Immature natural killer cell (primary cell): Measurements from ENCODE around the gene RHCG. TPM values are rescaled to one million over a fixed set of nuclear protein-coding genes. Genes with fewer than 3 reads are reported as not detected.
A peak's percentile ranks its signal among the peaks of the same experiment; 100 is the strongest.
"Not testable (repeated sequence)": the region's sequence is repeated elsewhere in the genome, so short reads cannot be mapped to it uniquely, and the experiment has no call there.

Experiments
- DNase-seq, 3 donors: peaks; one replicate each; pipeline ENCODE4 v3.0.0; 2022; ENCODE audit warnings: mixed read lengths in 1 of 3
- H3K27ac Mint-ChIP-seq, 6 donors: one replicate each; pipeline ENCODE4 v1.8.0; 2020; ENCODE audit warnings: mixed read lengths in 6 of 6, mild to moderate bottlenecking in 5 of 6, inconsistent platforms in 4 of 6, moderate library complexity in 3 of 6
- H3K27me3 Mint-ChIP-seq, 3 donors: one replicate each; pipeline ENCODE4 v1.8.0; 2020 to 2021; ENCODE audit warnings: low read depth in 3 of 3, mild to moderate bottlenecking in 3 of 3, mixed read lengths in 3 of 3, moderate library complexity in 3 of 3, inconsistent platforms in 1 of 3
- H3K36me3 Mint-ChIP-seq, 3 donors: one replicate each; pipeline ENCODE4 v1.8.0; 2020; ENCODE audit warnings: mixed read lengths in 3 of 3, inconsistent platforms in 2 of 3, mild to moderate bottlenecking in 2 of 3
- H3K4me1 Mint-ChIP-seq, 2 donors: one replicate each; pipeline ENCODE4 v1.8.0; 2020; ENCODE audit warnings: inconsistent platforms in 2 of 2, mild to moderate bottlenecking in 2 of 2, mixed read lengths in 2 of 2, moderate library complexity in 1 of 2
- H3K4me3 Mint-ChIP-seq, 5 donors: one replicate each; pipeline ENCODE4 v1.8.0; 2020; ENCODE audit warnings: mild to moderate bottlenecking in 5 of 5, mixed read lengths in 5 of 5, inconsistent platforms in 3 of 5, moderate library complexity in 3 of 5
- H3K9me3 Mint-ChIP-seq, 6 donors: one replicate each; pipeline ENCODE4 v1.8.0; 2020; ENCODE audit warnings: mild to moderate bottlenecking in 6 of 6, mixed read lengths in 6 of 6, inconsistent platforms in 4 of 6, moderate library complexity in 3 of 6
- polyA plus RNA-seq, 3 donors: library from polyadenylated mRNA; unstranded; fragments of 300-500 nt; fragmentation: Illumina TruSeq; gene quantifications; one replicate each; pipeline ENCODE4 v1.2.3, GENCODE V29; 2021

Gene RHCG
- polyA plus RNA-seq, 3 donors from 2014 or later: not detected

DNA sequence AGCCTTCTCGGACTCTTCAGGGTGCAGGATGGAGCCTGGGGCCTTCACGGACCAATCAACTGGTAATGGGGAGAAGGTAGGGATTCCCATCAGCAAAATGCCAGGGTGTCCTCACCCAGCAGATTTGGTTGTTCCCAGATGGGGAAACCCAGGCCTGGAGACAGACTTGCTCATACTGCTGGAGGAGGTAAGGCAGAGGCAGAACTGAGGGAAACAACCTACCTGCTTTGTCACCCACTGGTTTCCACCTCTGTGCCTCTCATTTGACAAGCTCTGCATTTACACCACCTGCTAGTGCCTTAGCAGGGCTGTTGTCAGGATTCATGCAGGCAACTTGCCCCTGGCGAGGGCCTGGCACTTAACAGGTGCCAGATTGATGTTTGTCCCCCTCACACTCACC lies 15.9 kb downstream of the RHCG start:
- Mint-ChIP-seq H3K4me3 (no peak overlapping the region), H3K4me1 (peaks cover 0 to 1% of the 10 kb centered on the region in 2 donors), H3K36me3 (no peaks in the 10 kb centered on the region), H3K9me3 (no peaks in the 10 kb centered on the region), H3K27me3 (peaks cover 3 to 15% (median 4%) of the 10 kb centered on the region in 3 donors), H3K27ac (no peak overlapping the region)
- DNase-seq: no peak

DNA sequence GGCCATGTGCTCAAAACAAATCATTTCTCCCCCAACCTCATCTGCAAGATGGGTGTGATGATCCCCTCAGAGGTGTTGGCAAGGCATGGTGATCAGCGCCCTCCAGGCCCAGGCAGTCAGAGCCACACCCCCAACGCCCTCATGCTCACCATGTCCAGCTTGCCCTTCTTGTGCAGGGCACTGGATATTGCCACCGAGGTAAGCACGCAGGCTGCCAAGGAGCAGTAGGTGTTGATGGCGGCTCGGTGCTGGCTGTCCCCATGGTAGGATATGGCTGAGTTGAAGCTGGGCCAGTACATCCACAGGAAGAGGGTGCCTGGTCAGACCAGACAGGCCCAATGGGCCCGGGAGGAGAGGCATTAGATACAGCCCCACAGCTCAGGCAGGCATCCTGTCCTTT lies 17.2 kb downstream of the RHCG start:
- H3K4me1 Mint-ChIP-seq: peaks cover 0 to under 1% of the 10 kb centered on the region in 2 donors
- no peak for DNase-seq
- no peak overlapping the region for H3K27ac Mint-ChIP-seq
- peaks cover 2 to 13% (median 2%) of the 10 kb centered on the region in 3 donors for H3K27me3 Mint-ChIP-seq
- H3K4me3 Mint-ChIP-seq: no peak overlapping the region
- H3K9me3 Mint-ChIP-seq: no peaks in the 10 kb centered on the region
- no peaks in the 10 kb centered on the region for H3K36me3 Mint-ChIP-seq

DNA sequence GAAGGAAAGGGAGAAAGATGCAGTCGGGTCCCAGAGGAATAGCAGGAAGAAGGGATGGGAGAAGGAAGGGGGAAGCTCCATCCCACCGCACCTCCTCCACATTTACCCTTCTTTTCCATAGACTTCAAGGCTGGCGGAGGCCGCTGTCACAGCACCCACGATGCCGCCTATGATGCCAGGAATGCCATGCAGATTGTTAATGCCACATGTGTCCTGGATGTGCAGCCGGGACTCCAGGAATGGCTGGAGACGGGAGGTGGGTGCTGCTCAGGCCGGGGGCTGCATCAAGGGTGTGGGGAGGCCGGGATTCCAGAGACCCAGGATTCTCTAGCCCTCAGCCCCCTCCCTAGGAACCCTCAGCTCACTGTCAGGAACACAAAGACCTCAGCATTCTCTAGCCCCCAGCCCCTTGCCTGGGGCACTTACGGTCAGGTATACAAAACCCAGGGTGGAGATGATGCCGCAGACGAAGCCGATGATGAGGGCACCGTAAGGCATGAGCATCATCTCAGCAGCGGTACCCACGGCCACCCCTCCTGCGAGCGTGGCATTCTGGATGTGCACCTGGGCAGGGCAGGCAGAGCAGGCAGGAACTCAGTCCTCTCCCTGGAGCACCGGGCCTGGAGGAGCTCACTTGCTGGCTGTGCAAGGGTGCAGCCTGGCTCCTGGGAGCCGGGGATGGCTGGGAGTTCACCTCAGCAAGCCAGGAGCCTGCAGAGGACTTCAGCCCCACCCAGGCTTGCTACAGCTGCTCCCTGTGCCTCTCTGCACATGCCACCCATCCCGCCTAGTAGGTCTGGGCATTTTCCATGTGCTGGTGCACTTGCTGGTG lies 18.8 kb downstream of the RHCG start:
- Mint-ChIP-seq H3K9me3 (no peaks in the 10 kb centered on the region), H3K27ac (no peak overlapping the region), H3K27me3 (peaks cover 2 to 11% (median 2%) of the 10 kb centered on the region in 3 donors), H3K36me3 (no peaks in the 10 kb centered on the region), H3K4me1 (peaks cover 0 to 6% of the 10 kb centered on the region in 2 donors), H3K4me3 (no peak overlapping the region)
- no peak for DNase-seq

DNA sequence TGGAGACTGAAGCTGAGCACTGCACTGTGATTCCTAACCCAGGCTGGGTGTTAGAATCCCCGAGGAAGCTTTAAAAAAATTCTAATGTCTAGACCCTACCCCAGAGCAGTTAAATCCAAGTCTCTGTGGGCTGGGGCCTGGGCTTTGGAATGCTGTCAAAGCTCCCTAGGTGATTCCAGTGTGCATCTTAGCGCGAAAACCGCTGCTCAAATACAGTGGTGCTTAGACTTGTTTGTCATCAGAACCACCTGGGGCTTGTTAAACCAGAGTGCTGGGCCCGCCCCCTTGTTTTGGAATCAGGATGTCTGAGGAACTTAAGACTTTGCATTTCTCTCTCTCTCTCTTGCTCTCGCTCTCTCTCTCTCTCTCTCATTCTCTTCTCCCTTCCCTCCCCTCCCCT lies 20.7 kb downstream of the RHCG start:
- no peak overlapping the region for H3K4me3 Mint-ChIP-seq
- DNase-seq: no peak
- H3K36me3 Mint-ChIP-seq: no peaks in the 10 kb centered on the region
- H3K27ac Mint-ChIP-seq: no peak overlapping the region
- peaks cover 0 to 6% of the 10 kb centered on the region in 2 donors for H3K4me1 Mint-ChIP-seq
- H3K9me3 Mint-ChIP-seq: no peaks in the 10 kb centered on the region
- peaks cover 2 to 11% (median 2%) of the 10 kb centered on the region in 3 donors for H3K27me3 Mint-ChIP-seq

DNA sequence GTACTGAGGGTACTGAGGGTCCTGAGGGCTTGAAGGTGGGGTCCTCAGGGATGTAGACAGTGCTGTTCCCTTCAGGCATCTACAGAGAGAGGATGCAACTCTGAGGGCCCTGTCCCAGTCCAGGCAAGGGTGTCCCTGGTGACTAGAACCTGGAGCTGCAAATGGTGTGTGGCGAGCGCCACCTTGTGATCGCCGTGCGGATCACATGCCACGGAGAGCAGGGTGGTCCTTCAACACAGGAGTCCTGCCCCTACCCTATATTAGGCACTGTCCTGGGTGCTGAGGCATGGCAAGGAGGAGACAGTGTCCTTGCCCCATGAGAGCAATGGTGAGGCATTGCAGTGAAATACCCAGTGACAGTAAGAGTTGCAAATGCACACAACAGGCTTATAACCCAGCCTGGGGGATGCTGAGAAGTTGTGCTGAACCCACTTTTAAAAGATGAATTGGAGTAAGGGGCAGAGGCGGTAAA lies 23.6 kb downstream of the RHCG start:
- peaks cover 0 to 14% (median 9%) of the 10 kb centered on the region in 3 donors for H3K27me3 Mint-ChIP-seq
- H3K4me1 Mint-ChIP-seq: peaks cover 0 to 6% of the 10 kb centered on the region in 2 donors
- no peaks in the 10 kb centered on the region for H3K36me3 Mint-ChIP-seq
- no peak overlapping the region for H3K4me3 Mint-ChIP-seq
- no peaks in the 10 kb centered on the region for H3K9me3 Mint-ChIP-seq
- DNase-seq: peak in 2 of 3 donors; percentile 7 to 12
- no peak overlapping the region for H3K27ac Mint-ChIP-seq

DNA sequence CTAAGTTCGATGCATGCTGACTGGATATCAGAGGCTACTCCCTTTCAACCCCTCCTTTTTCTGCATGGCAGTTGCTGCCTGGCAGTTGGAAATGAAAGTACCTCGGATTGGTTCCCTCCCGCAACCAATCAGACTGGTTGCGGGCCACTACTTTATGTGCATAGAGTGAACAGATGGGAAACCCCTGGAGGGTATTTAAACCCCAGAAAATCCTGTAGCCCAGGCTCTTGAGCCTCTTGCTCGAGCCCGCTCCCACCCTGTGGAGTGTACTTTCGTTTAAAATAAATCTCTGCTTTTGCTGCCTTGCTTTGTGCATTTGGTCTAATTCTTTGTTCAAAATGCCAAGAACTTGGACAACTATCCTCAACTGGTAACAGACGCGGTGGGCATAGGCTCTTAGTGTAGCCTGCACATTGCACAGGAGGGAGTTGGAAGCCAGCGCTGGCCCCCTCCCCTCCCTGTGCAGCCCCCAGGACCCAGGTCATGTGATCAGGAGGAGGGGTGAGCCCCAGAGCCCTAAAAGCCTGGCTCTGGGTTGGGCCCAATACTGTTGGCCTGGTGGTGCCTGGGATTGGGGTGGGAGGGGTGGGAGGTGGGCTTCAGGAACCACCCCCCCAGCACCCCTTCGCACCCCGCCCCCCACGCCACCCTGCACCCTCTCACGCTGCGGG lies 26.8 kb downstream of the RHCG start:
- H3K27ac Mint-ChIP-seq: no peak overlapping the region
- no peak overlapping the region for H3K4me3 Mint-ChIP-seq

DNA sequence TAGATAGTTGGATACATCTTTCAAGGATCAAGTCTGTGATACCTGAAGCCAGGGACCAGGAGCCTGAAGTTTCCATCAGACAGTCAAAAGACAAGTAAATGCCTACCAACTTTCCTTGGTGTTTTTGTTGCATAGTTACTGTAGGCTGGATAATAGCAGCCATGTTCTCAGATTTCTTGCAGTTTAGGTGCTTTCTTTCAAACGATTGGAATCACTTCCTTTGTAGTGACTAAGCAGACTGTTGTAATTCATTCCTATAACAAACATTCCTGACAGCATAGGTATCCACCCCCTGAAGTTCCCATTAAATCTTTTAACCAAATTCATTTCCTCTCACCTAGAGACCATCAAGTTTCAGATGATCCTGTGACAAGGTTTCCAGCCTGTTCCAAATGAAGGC lies 27.6 kb downstream of the RHCG start:
- H3K9me3 Mint-ChIP-seq, H3K4me3 Mint-ChIP-seq, DNase-seq, H3K4me1 Mint-ChIP-seq, H3K36me3 Mint-ChIP-seq, H3K27ac Mint-ChIP-seq: not testable (repeated sequence)
- peaks cover 0 to 14% (median 10%) of the 10 kb centered on the region in 3 donors for H3K27me3 Mint-ChIP-seq

More for the DNA sequence above, 26.8 kb downstream of the RHCG start:
- DNase-seq: no peak
- no peaks in the 10 kb centered on the region for H3K36me3 Mint-ChIP-seq
- peaks cover 0 to 6% of the 10 kb centered on the region in 2 donors for H3K4me1 Mint-ChIP-seq
- no peaks in the 10 kb centered on the region for H3K9me3 Mint-ChIP-seq
- peaks cover 0 to 14% (median 10%) of the 10 kb centered on the region in 3 donors for H3K27me3 Mint-ChIP-seq

DNA sequence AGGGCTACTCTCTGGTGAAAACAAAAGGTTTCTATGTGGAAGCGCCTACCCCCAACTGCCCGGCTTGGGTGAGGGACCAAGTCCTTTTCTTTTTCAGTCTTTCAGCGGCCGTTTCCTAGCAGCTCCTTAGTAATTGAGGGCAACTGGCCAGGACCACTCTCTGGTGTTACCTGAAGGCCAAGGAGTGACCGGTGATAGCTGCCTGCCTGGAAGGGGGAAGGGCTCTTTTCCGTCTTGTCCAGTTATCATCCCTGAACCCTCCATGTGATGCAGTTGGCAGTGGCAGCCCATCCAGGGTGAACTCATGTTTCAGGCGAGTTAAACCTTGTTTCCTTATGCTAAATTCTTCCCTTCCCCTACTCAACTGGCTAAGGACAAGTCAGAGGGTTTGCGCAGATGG lies 33.3 kb downstream of the RHCG start:
- Mint-ChIP-seq H3K4me3 (no peak overlapping the region), H3K9me3 (no peaks in the 10 kb centered on the region), H3K36me3 (no peaks in the 10 kb centered on the region), H3K27me3 (peaks cover 0 to 10% (median 6%) of the 10 kb centered on the region in 3 donors), H3K27ac (no peak overlapping the region), H3K4me1 (peaks cover 0 to 6% of the 10 kb centered on the region in 2 donors)
- no peak for DNase-seq

DNA sequence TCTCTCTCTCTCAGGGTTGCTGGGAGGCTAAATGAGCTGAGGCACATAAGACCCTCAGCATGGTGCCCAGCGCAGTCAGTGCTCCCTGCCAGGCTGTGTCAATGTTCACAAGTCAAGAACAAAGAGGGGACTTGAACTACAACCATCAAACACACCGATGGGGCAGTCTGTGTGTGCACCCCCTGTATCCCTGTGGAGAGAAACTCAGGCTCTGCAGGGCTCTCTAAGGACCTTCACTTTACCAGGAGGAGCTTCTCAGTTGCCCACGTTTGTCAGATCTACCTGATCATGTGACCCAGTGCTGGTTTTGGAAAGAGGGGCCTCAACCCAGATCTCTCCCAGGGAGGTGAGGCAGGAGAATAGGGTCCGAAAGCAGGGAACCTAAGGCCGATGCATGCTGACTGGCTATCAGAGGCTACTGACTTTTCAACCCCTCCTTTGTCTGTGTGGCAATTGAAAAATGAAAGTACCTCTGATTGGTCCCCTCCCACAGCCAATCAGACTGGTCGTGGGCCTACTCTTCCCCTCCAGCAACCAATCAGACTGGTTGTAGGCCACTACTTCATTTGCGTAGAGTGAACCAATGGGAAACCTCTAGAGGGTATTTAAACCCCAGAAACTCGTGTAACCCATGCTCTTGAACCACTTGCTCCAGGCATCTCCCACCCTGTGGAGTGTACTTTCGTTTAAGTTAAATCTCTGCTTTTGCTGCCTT lies 34.0 kb downstream of the RHCG start:
- Mint-ChIP-seq H3K36me3 (no peaks in the 10 kb centered on the region), H3K27ac (no peak overlapping the region)
- no peak for DNase-seq

DNA sequence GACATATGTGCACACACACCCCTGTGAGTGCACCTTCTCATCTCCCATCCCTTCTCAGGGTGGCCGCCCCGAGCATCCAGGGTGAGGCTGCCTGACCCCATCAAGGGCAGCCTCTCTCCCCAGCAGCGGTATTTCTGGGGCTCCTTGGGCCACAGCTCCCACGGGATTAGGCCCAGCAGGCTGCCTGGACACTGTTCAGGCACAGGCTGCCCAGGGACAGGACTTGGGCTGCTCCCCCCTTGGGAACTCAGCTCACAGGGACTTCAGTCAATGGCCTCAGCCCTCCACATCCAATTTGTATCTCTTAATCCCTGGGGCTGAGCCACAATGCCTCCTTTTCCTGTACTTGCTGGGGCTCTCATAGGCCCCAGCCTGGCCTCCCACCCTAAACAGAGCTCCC lies 35.0 kb downstream of the RHCG start:
- H3K4me1 Mint-ChIP-seq: peaks cover 1 to 6% of the 10 kb centered on the region in 2 donors
- no peak overlapping the region for H3K27ac Mint-ChIP-seq
- H3K9me3 Mint-ChIP-seq: peaks cover 0 to 4% (median 0%) of the 10 kb centered on the region in 6 donors
- no peak for DNase-seq
- H3K4me3 Mint-ChIP-seq: no peak overlapping the region
- peaks cover 0 to 4% (median 0%) of the 10 kb centered on the region in 3 donors for H3K36me3 Mint-ChIP-seq
- peaks cover 0 to 10% (median 9%) of the 10 kb centered on the region in 3 donors for H3K27me3 Mint-ChIP-seq

More for the DNA sequence above, 34.0 kb downstream of the RHCG start:
- no peak overlapping the region for H3K4me3 Mint-ChIP-seq
- H3K27me3 Mint-ChIP-seq: peaks cover 0 to 10% (median 9%) of the 10 kb centered on the region in 3 donors
- H3K4me1 Mint-ChIP-seq: peaks cover 0 to 6% of the 10 kb centered on the region in 2 donors
- H3K9me3 Mint-ChIP-seq: no peaks in the 10 kb centered on the region

DNA sequence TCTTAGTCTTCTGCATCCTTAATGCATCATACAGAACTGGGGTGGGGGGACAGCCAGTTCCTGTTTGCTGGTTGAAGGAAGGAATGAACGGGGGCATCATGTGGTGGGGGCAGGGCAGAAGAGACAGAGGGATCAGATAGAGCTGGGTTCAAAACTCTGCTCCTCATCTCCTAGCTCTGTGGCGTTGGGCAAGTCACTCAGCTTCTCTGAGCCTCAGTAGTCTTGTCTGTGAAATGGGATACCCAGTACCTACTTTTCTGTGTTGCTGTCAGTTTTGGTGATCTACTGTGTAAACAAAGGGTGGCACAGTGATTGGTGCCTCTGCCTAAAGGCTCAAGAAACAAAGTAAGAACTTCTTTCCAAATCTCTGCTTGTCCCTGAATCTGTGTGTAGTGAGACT lies 36.3 kb downstream of the RHCG start:
- Mint-ChIP-seq H3K27ac (no peak overlapping the region), H3K27me3 (peaks cover 0 to 10% (median 9%) of the 10 kb centered on the region in 3 donors), H3K4me3 (no peak overlapping the region), H3K9me3 (peaks cover 0 to 4% (median 0%) of the 10 kb centered on the region in 6 donors), H3K36me3 (peaks cover 0 to 4% (median 0%) of the 10 kb centered on the region in 3 donors), H3K4me1 (peaks cover 1 to 6% of the 10 kb centered on the region in 2 donors)
- no peak for DNase-seq

DNA sequence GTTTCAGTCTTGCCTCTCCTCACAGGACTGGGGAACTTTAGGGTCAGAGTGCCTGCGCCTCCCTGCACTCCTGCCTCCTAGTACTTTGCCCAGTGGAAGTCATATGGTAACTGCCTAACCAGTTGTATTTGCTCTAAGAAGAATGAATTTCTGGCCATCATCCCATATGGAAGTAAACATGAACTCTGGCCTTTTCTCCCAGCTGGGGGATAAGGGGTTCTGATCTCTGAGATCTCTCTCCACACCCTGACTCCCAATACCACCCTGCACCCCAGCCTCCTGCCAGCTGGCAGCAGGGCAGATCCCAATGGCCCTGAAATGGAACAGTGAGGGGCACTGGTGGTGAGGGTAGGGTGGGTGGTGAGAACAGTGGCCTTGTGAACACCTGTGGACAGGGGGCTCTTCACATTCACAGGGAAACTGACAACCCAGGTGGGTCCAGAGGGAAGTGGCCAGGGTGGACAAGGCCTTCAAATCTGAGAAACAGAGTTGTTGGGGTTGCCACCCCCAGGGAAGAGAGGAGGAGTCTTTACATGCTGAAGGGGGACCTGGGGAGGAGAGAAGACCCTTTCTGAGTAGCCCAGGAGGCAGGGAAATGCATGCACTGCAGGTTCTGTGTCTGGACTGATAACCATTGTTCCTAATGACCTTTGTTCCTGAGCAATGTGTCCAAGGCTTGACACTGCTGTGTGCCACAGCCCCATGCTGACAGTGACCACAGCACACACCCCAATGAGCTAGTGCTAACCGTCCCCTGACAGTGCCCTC lies 36.9 kb downstream of the RHCG start:
- Mint-ChIP-seq H3K27me3 (peaks cover 0 to 10% (median 9%) of the 10 kb centered on the region in 3 donors), H3K27ac (no peak overlapping the region), H3K36me3 (peaks cover 0 to 4% (median 0%) of the 10 kb centered on the region in 3 donors), H3K9me3 (peaks cover 0 to 4% (median 0%) of the 10 kb centered on the region in 6 donors), H3K4me3 (no peak overlapping the region), H3K4me1 (peaks cover 1 to 6% of the 10 kb centered on the region in 2 donors)
- no peak for DNase-seq

DNA sequence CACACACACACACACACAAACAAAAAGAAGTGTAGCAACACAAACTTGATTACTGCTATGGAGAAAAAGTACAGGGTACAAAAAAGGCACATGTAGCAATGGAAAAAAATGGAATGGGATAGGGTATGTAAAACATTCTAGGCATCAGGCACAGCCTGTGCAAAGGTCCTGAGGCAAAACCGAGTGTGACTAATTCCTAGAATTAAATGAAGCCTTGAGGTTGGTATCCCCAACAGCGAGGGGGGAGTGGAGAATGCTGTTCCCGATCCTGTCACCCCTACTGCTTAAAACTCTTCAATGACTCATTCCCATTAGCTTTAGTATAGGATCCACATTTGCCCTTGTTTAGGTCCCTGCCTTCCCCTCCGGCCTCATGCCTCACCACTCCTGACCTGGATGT lies 37.9 kb downstream of the RHCG start:
- Mint-ChIP-seq H3K36me3 (peaks cover 0 to 4% (median 0%) of the 10 kb centered on the region in 3 donors), H3K4me3 (no peak overlapping the region), H3K27me3 (peaks cover 0 to 10% (median 9%) of the 10 kb centered on the region in 3 donors), H3K9me3 (peaks cover 0 to 4% (median 0%) of the 10 kb centered on the region in 6 donors), H3K27ac (no peak overlapping the region), H3K4me1 (peaks cover 1 to 6% of the 10 kb centered on the region in 2 donors)
- DNase-seq: no peak
